GM12875 (cell line): ENCODE results near the gene AGPAT3.

ENCODE experiments used
- H3K4me3 ChIP-seq: one replicate; pipeline ENCODE4 v1.5.1; 2011; ENCODE audit warnings: low read depth, low read length, control low read depth
- CTCF ChIP-seq: IDR thresholded peaks from 2 replicates; pipeline ENCODE4 v1.5.1; 2011; ENCODE audit warnings: low read depth, mild to moderate bottlenecking, control low read depth, inconsistent platforms, low read length, moderate library complexity, borderline replicate concordance; ENCODE audit not compliant: insufficient read depth

AGPAT3 gene

GRCh38 chr21:43864962-43865539, at the start of gene AGPAT3:
Gene AGPAT3, plus strand, starts transcription at chr21:43865223. Its CDS starts 94,459 bp downstream, at chr21:43959682.
- H3K4me3 ChIP-seq: peak within 1 kb of the TSS; percentile 80
- no peak for TF ChIP-seq CTCF

DNA sequence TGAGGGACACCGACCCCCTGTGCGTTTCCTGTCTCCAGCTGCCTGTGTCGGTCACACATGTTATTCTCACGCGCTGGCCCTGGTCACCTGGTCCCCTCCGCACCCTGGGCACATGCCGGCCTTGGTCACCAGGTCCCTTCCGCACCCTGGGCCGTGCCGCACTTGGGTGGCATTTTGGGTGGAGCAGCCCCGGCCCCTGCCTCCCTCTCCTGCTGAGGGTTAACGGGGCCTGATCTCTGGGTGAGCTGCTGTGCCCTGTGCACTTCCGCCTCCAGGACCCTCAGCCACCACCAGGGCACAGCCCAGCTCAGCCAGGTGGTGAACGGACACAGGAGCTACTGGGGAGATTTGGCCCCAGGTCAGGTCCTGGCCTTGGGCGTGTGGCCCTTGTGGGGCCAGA, 49.0 kb upstream of the AGPAT3 start:
- no peak for TF ChIP-seq CTCF
- H3K4me3 ChIP-seq: no peak overlapping the region

DNA sequence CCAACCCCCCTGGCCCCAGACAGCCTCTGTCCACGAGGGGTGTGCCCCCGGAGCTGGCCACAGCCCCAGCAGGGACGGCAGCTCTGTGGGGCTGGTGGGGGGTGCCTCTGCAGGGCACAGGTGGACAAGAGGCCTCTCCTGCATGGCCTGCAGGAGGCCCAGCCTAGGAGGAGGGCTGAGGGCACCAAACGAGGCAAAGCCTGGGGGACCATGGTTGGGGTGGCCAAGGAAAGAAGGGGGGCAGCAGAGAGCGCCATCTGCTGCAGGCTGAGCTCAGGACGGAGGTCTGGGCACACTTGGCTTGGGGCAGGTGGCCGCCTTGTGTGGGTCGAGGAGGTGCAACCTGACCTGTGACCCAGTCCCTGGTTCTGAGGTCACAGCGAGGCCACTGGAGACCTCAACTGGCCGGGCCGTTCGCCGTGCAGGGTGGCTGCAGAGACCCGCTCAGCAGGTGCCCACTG, 48.4 kb upstream of the AGPAT3 start:
- TF ChIP-seq CTCF: peak; percentile 26; the same call in 1 of the 2 replicates
- H3K4me3 ChIP-seq: no peak overlapping the region

DNA sequence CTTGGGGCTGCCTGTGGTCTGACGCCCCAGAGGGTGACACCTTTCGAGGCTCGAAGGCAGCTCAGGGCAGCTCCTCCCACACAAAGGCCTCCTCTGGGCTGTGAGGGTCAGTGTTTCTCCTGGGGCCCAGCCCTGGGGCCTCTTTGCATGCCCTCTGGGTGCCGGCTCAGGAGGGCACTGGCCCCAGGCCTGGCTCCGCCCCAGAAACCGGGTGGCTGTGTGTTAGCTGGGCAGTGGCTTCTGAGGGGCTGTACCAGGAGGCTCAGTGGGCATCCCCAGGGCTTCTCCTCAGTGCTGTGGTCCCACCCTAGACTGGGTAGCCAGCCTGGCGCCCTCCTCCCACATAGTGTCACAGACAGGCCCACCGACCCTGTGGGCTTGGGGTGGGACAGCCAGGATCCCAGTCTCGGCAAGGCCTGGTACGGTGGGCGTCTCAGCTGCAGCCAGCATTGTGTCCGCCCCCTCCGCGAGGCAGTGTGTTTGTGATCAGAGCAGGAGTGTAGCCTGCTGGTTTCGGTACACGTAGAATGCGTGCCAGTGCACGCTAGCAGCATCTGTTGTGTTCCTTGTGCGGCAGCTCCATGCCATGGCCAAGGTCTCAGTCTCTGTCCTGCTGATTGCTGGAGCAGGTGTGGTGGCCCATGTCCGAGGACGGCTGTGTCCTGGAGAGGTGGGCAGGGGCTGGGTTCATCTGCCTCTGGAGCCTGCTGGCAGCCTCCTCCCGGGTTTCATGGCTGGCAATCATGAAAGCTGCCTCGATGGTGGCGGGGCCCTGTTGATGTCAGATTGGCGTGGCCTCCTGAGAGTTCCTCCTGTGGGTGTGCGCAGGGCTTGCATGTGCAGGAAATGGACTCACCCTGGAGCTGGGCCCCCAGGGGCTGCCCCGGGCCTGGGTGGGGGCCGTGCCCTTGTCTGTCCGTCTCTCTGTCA, 47.6 kb upstream of the AGPAT3 start:
- no peak overlapping the region for H3K4me3 ChIP-seq
- no peak for TF ChIP-seq CTCF

DNA sequence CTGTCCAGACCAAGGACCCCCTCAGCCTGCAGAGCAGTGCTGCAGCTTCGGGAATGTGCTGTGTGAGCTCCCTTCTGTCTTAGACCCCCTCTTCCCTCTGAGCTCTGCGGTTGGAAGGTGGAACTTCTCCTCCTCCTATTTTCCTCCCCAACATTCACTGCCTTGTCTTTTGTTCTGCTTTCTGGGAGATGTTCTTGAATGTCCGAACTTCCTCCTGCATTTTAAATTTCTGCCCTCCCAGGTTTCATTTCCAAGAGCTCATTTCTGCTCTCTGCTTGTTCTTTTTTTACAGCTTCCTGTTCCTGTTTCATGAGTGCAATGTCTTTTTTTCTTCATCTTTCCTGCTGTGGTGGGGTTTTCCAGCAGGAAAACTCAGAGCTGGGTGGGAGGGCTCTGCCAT, 46.3 kb upstream of the AGPAT3 start:
- no peak for TF ChIP-seq CTCF
- no peak overlapping the region for H3K4me3 ChIP-seq

DNA sequence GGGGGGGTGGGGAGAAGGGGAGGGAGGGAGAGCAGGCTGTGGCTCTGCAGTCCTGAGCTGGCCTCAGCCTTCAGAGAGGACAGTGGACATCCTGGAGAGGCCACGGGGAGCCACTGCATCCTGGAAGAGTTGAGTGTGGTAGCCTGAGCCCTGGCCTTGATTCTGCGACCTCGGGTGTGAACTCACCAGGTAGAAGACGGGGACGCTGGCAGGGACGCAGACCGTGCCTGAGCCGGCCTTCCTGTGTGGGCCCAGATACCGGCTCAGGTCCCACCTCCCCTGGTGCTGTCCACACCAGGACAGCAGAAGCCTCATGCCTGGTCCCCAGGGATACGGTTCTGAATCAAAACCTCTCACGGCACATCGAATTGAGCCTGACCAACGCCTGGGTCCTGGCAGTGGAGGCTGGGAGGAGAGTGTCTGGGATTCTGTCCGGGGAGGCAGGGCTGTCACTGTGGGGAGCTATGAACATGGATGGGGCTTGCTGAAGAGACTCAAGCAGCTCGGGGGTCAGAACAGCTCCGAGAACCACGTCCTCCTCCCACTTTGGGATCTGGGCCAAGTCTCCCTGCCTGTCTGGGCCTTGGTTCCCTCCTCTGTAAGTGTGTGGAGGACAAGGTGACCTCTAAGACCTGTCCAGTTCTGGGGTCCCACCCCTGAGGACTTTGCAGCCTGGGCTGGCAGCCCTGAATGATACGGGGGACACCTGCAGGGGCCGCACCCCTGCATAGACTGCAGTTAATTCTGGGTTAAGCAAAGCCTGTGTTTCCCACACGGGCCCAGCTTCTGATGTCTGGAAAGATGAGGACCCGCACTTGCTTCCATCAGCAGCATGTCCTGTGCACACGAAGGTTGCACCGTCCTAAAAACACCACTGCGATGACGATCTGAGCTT, 45.3 kb upstream of the AGPAT3 start:
- TF ChIP-seq CTCF: no peak

More for the DNA sequence above, 45.3 kb upstream of the AGPAT3 start:
- no peak overlapping the region for H3K4me3 ChIP-seq
